ENCODE data around the gene DPH1.
"Not testable (repeated sequence)": the region's sequence is repeated elsewhere in the genome, so short reads cannot be mapped to it uniquely, and the experiment has no call there.

DPH1 gene

GRCh38 chr17:1980665-1981250 lies 49.2 kb upstream of the DPH1 start (continued):
- TF ChIP-seq ZXDB (tag by site-specific recombination; IDR thresholded peaks at IDR 0.05) (no peak), KLF9 (tag by site-specific recombination; IDR thresholded peaks at IDR 0.05; ENCODE audit: low read depth) (no peak), GLIS2 (tag by site-specific recombination; IDR thresholded peaks at IDR 0.05) (no peak)

GRCh38 chr17:1982793-1983366 lies 47.1 kb upstream of the DPH1 start:
- POLR2A ChIA-PET; H3K36me3 ChIP-seq (ENCODE audit: control insufficient read depth in 2 of 2, insufficient read depth in 1 of 2, low read length in 2 of 2); H3K9me3 ChIP-seq (ENCODE audit: control insufficient read depth, insufficient read depth, low read depth, low read length); H3K4me1 ChIP-seq (ENCODE audit: control insufficient read depth, insufficient read depth, low read length); H3K4me3 ChIP-seq (ENCODE audit: low read depth, low read length); H3K27ac ChIP-seq (ENCODE audit: extremely low read depth, low read depth, low read length): not testable (repeated sequence)
- CTCF ChIA-PET, result interaction anchor here (0.6 to 0.8 kb wide), 2 partner anchors 11 to 39 kb away, joined by 3 to 5 read pairs; no protein-coding TSS in a partner anchor
- TF ChIP-seq GLIS1 (tag by site-specific recombination; IDR thresholded peaks at IDR 0.05), result peak; percentile 72
- TF ChIP-seq ZIC2 (tag by site-specific recombination; IDR thresholded peaks at IDR 0.05), result peak; percentile 95
- TF ChIP-seq ZBTB8A (tag by site-specific recombination; IDR thresholded peaks at IDR 0.05), result peak; percentile 40
- peak; percentile 73 for TF ChIP-seq OSR2 (tag by site-specific recombination; IDR thresholded peaks at IDR 0.05)
- TF ChIP-seq ZNF341 (tag by site-specific recombination; IDR thresholded peaks at IDR 0.05; ENCODE audit: low read depth), result peak; percentile 29; the same call in 1 of the 2 replicates
- peak; percentile 33 for TF ChIP-seq FEZF1 (tag by site-specific recombination; IDR thresholded peaks at IDR 0.05)

GRCh38 chr17:1985093-1985492 lies 44.9 kb upstream of the DPH1 start:
- Histone ChIP-seq H3K27ac (ENCODE audit: extremely low read depth, low read depth, low read length) (no peak overlapping the region), H3K36me3 (ENCODE audit: control insufficient read depth in 2 of 2, insufficient read depth in 1 of 2, low read length in 2 of 2) (no peaks in the 10 kb centered on the region), H3K4me3 (ENCODE audit: low read depth, low read length) (no peak overlapping the region), H3K9me3 (ENCODE audit: control insufficient read depth, insufficient read depth, low read depth, low read length) (no peaks in the 10 kb centered on the region), H3K4me1 (ENCODE audit: control insufficient read depth, insufficient read depth, low read length) (no peaks in the 10 kb centered on the region)
- TF ChIP-seq ZBTB11 (tag by site-specific recombination; conservative IDR thresholded peaks at IDR 0.05; ENCODE audit: low read depth) (no peak), ZNF518A (tag by site-specific recombination; conservative IDR thresholded peaks at IDR 0.05; ENCODE audit: low read depth) (no peak), ZBTB49 (tag by site-specific recombination; IDR thresholded peaks at IDR 0.05; ENCODE audit: low read depth) (no peak), KLF16 (tag by site-specific recombination; IDR thresholded peaks at IDR 0.05) (no peak), ZNF202 (tag by site-specific recombination; IDR thresholded peaks at IDR 0.05; ENCODE audit: borderline replicate concordance) (no peak), HOXC10 (CRISPR knock-in tag; IDR thresholded peaks at IDR 0.05) (no peak), REPIN1 (tag by site-specific recombination; IDR thresholded peaks at IDR 0.05; ENCODE audit: low read depth) (no peak)
- ChIA-PET CTCF (no interaction called here), POLR2A (interaction anchor here (1.5 kb wide), 1 partner anchor 12 kb away, joined by 3 read pairs; no protein-coding TSS in a partner anchor)

All from HEK293 (cell line).